ENCODE results near the gene CEP72.
"Not testable (repeated sequence)": the region's sequence is repeated elsewhere in the genome, so short reads cannot be mapped to it uniquely, and the experiment has no call there.

The CEP72 gene

GRCh38 chr5:594226-594860, 17.8 kb upstream of the CEP72 start:
- no peak for DNase-seq (ENCODE audit: low read depth, low spot score)
- H3K4me3 ChIP-seq (ENCODE audit: low read length), result no peak overlapping the region

- DNase-seq (ENCODE audit: low read depth, low spot score), result no peak
- no peak overlapping the region for H3K4me3 ChIP-seq (ENCODE audit: low read length)
Measured at GRCh38 chr5:595285-595875, 16.8 kb upstream of the CEP72 start.

GRCh38 chr5:597871-598563, 14.1 kb upstream of the CEP72 start:
- no peak for DNase-seq (ENCODE audit: low read depth, low spot score)
- H3K4me3 ChIP-seq (ENCODE audit: low read length), result no peak overlapping the region

- H3K4me3 ChIP-seq (ENCODE audit: low read length), result no peak overlapping the region
- no peak for DNase-seq (ENCODE audit: low read depth, low spot score)
Measured at GRCh38 chr5:598564-598890, 13.6 kb upstream of the CEP72 start.

- no peak for DNase-seq (ENCODE audit: low read depth, low spot score)
- H3K4me3 ChIP-seq (ENCODE audit: low read length), result no peak overlapping the region
Measured at GRCh38 chr5:600886-601541, 11.1 kb upstream of the CEP72 start.

- no peak for DNase-seq (ENCODE audit: low read depth, low spot score)
- no peak overlapping the region for H3K4me3 ChIP-seq (ENCODE audit: low read length)
Measured at GRCh38 chr5:601771-602465, 10.2 kb upstream of the CEP72 start.

- no peak overlapping the region for H3K4me3 ChIP-seq (ENCODE audit: low read length)
- DNase-seq (ENCODE audit: low read depth, low spot score), result no peak
Measured at GRCh38 chr5:602466-603035, 9.6 kb upstream of the CEP72 start.

- no peak overlapping the region for H3K4me3 ChIP-seq (ENCODE audit: low read length)
- no peak for DNase-seq (ENCODE audit: low read depth, low spot score)
Measured at GRCh38 chr5:603081-603998, 8.8 kb upstream of the CEP72 start.

GRCh38 chr5:604391-604831, 7.7 kb upstream of the CEP72 start:
- DNase-seq (ENCODE audit: low read depth, low spot score), result no peak
- H3K4me3 ChIP-seq (ENCODE audit: low read length), result no peak overlapping the region

GRCh38 chr5:605090-605489, 7.0 kb upstream of the CEP72 start:
- not testable (repeated sequence) for H3K4me3 ChIP-seq (ENCODE audit: low read length); DNase-seq (ENCODE audit: low read depth, low spot score)

GRCh38 chr5:606061-606460, 6.1 kb upstream of the CEP72 start:
- H3K4me3 ChIP-seq (ENCODE audit: low read length), result no peak overlapping the region
- DNase-seq (ENCODE audit: low read depth, low spot score), result no peak

- DNase-seq (ENCODE audit: low read depth, low spot score), result no peak
- no peak overlapping the region for H3K4me3 ChIP-seq (ENCODE audit: low read length)
Measured at GRCh38 chr5:606526-607399, 5.4 kb upstream of the CEP72 start.

- DNase-seq (ENCODE audit: low read depth, low spot score), result no peak
- no peak overlapping the region for H3K4me3 ChIP-seq (ENCODE audit: low read length)
Measured at GRCh38 chr5:607541-608428, 4.4 kb upstream of the CEP72 start.

GRCh38 chr5:608429-609370, 3.4 kb upstream of the CEP72 start:
- no peak for DNase-seq (ENCODE audit: low read depth, low spot score)
- no peak overlapping the region for H3K4me3 ChIP-seq (ENCODE audit: low read length)

- no peak for DNase-seq (ENCODE audit: low read depth, low spot score)
- H3K4me3 ChIP-seq (ENCODE audit: low read length), result no peak overlapping the region
Measured at GRCh38 chr5:609506-609905, 2.6 kb upstream of the CEP72 start.

Measured in Jurkat, Clone E6-1 (cell line).